ENCODE measurements around the gene PDGFRB. TPM values are rescaled to one million over a fixed set of nuclear protein-coding genes. Genes with fewer than 3 reads are reported as not detected.

PDGFRB gene
- total RNA-seq, 1 donor from 2014 or later, result 1.0 TPM

- H3K4me1 Mint-ChIP-seq (ENCODE audit: low read depth), result peaks cover 15% of the 10 kb centered on the region
- intact Hi-C loops (cut with micrococcal nuclease), result no loop called here
- H3K36me3 Mint-ChIP-seq (ENCODE audit: low read depth), result no peaks in the 10 kb centered on the region
- no peaks in the 10 kb centered on the region for H3K9me3 Mint-ChIP-seq
- no peak for DNase-seq (ENCODE audit: low spot score)
- H3K27ac Mint-ChIP-seq, result no peak overlapping the region
- no peak overlapping the region for H3K4me3 Mint-ChIP-seq
- H3K27me3 Mint-ChIP-seq (ENCODE audit: insufficient read depth), result peaks cover 3% of the 10 kb centered on the region
Observed at GRCh38 chr5:150067405-150067960, 88.2 kb downstream of the PDGFRB start.

DNA sequence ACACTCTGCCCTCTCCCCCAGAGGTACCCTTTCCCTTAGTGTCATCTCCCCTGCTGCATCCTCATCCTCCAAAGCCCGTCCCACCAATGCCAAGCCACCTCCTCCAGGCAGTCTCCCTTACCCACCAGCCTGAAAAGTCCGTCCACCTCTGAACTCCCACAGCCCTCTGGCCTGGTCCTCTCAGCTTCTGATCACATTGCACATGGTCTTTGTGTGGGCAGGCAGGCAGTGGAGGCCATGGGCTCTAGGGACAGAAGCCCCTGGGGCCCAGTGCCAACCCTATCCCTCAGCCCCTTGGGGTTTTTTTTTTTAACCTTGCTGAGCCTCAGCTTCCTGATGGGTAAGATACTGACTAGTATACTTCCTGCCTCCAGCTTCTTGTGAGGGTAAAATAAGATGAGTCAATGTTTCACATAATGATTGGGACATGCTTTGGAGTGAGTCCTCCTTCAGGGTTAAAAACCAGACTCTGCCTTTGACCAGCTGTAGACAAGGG lies 88.7 kb downstream of the PDGFRB start:
- Mint-ChIP-seq H3K27me3 (ENCODE audit: insufficient read depth) (peaks cover 3% of the 10 kb centered on the region), H3K36me3 (ENCODE audit: low read depth) (no peaks in the 10 kb centered on the region), H3K27ac (peak overlapping the region; percentile 11), H3K9me3 (no peaks in the 10 kb centered on the region), H3K4me1 (ENCODE audit: low read depth) (peaks cover 15% of the 10 kb centered on the region), H3K4me3 (no peak overlapping the region)
- DNase-seq (ENCODE audit: low spot score), result no peak
- intact Hi-C loops (cut with micrococcal nuclease), result no loop called here

- Mint-ChIP-seq H3K4me3 (no peak overlapping the region), H3K4me1 (ENCODE audit: low read depth) (peaks cover 15% of the 10 kb centered on the region), H3K27ac (no peak overlapping the region), H3K27me3 (ENCODE audit: insufficient read depth) (peaks cover 3% of the 10 kb centered on the region), H3K9me3 (no peaks in the 10 kb centered on the region), H3K36me3 (ENCODE audit: low read depth) (no peaks in the 10 kb centered on the region)
- no peak for DNase-seq (ENCODE audit: low spot score)
- intact Hi-C loops (cut with micrococcal nuclease), result no loop called here
Observed at GRCh38 chr5:150066436-150066835, 89.2 kb downstream of the PDGFRB start.

DNA sequence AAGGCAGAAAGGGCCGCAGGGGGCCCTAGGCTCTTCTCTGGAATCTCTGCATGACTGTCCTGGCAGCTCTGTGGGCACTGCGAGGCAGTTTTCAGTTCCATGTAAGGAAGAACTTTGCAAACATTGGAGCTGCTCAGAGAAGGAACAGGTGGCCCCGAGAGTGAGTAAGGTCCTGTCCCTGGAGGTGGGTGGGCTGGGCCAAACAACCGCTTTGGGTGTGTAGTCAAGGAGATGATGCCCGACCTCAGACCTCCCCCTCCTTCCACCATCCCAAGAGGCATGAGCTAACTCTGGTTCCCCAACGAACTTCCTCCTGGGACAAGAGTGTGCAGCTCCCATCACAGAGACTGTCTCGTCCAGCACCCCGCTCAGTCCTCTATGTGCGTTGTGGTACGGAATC lies 89.8 kb downstream of the PDGFRB start:
- intact Hi-C loops (cut with micrococcal nuclease), result no loop called here
- H3K9me3 Mint-ChIP-seq, result no peaks in the 10 kb centered on the region

DNA sequence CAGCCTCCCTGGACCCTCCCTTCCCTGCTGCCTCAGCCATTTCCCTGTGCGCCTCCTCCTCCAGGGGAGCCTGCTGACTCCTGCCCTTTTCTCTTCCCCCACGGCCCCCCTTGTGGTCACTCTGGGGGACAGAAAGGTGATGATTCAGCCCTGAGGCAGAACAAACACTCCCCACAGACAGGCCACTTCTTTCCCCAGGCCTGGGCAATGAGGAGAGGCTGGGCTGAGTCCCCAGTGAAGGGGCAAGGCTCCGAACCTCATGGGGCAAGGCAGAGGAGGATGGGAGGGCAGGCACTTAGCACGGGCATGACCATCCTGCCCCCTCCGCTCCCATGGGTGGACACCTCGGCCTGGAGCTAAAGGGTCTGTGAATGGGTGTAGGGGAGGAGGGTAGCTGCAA lies 90.3 kb downstream of the PDGFRB start:
- H3K9me3 Mint-ChIP-seq, result no peaks in the 10 kb centered on the region
- H3K36me3 Mint-ChIP-seq (ENCODE audit: low read depth), result no peaks in the 10 kb centered on the region
- H3K4me3 Mint-ChIP-seq, result no peak overlapping the region
- H3K27ac Mint-ChIP-seq, result no peak overlapping the region
- peaks cover 15% of the 10 kb centered on the region for H3K4me1 Mint-ChIP-seq (ENCODE audit: low read depth)
- intact Hi-C loops (cut with micrococcal nuclease), result no loop called here
- DNase-seq (ENCODE audit: low spot score), result no peak
- peaks cover 3% of the 10 kb centered on the region for H3K27me3 Mint-ChIP-seq (ENCODE audit: insufficient read depth)

More for the DNA sequence above, 89.8 kb downstream of the PDGFRB start:
- Mint-ChIP-seq H3K4me1 (ENCODE audit: low read depth) (peaks cover 15% of the 10 kb centered on the region), H3K36me3 (ENCODE audit: low read depth) (no peaks in the 10 kb centered on the region), H3K27ac (no peak overlapping the region), H3K27me3 (ENCODE audit: insufficient read depth) (peaks cover 3% of the 10 kb centered on the region), H3K4me3 (no peak overlapping the region)
- no peak for DNase-seq (ENCODE audit: low spot score)

GRCh38 chr5:150064681-150065220 lies 90.9 kb downstream of the PDGFRB start:
- Mint-ChIP-seq H3K36me3 (ENCODE audit: low read depth) (no peaks in the 10 kb centered on the region), H3K27me3 (ENCODE audit: insufficient read depth) (peaks cover 3% of the 10 kb centered on the region), H3K4me3 (no peak overlapping the region), H3K9me3 (no peaks in the 10 kb centered on the region), H3K27ac (no peak overlapping the region), H3K4me1 (ENCODE audit: low read depth) (peaks cover 15% of the 10 kb centered on the region)
- intact Hi-C loops (cut with micrococcal nuclease), result no loop called here
- no peak for DNase-seq (ENCODE audit: low spot score)

Other genes with a start within 250 kb of the PDGFRB start
- not detected in 2 replicates for gene PDE6A, start 211.1 kb downstream of the PDGFRB start, total RNA-seq
- 9.3 and 9.5 TPM in 2 replicates for gene SLC26A2, start 195.1 kb downstream of the PDGFRB start, total RNA-seq
- gene TIGD6, start 155.2 kb downstream of the PDGFRB start, total RNA-seq, result 2.4 TPM in 2 replicates
- gene HMGXB3, start 155.1 kb downstream of the PDGFRB start, total RNA-seq, result 49.1 and 49.9 TPM in 2 replicates
- gene CSF1R, start 69.3 kb downstream of the PDGFRB start, total RNA-seq, result 0.10 TPM in 1 of 2 replicates, not detected in the other
- not detected in 2 replicates for gene CDX1, start 10.9 kb upstream of the PDGFRB start, total RNA-seq
- not detected in 2 replicates for gene SLC6A7, start 34.2 kb upstream of the PDGFRB start, total RNA-seq
- not detected in 2 replicates for gene CAMK2A, start 133.9 kb upstream of the PDGFRB start, total RNA-seq
- not detected in 2 replicates for gene ARSI, start 147.1 kb upstream of the PDGFRB start, total RNA-seq
- gene TCOF1, start 201.9 kb upstream of the PDGFRB start, total RNA-seq, result 130 and 131 TPM in 2 replicates

Data from activated T-helper 1 cell treated with anti-CD3 and anti-CD28 coated beads, Interleukin-12 subunit alpha, Interleukin-12 subunit beta, Interleukin-2, Interleukin-4 antibody, amounts not matched to agents 30 ng/mL and 10 ng/mL and 1 ng/mL, durations not matched to agents 14 hours and 24 hours and 36 hours (primary cell).